Measurements from ENCODE around the gene GRAMD1A. TPM values are rescaled to one million over a fixed set of nuclear protein-coding genes. Genes with fewer than 3 reads are reported as not detected.

Gene GRAMD1A
- total and polyA plus RNA-seq, 9 of the 15 experiments (the other 6 are each of a cell fraction or from before 2014, with no cell fraction given) = 1.4 to 63.8 (median 38.5) TPM

DNA sequence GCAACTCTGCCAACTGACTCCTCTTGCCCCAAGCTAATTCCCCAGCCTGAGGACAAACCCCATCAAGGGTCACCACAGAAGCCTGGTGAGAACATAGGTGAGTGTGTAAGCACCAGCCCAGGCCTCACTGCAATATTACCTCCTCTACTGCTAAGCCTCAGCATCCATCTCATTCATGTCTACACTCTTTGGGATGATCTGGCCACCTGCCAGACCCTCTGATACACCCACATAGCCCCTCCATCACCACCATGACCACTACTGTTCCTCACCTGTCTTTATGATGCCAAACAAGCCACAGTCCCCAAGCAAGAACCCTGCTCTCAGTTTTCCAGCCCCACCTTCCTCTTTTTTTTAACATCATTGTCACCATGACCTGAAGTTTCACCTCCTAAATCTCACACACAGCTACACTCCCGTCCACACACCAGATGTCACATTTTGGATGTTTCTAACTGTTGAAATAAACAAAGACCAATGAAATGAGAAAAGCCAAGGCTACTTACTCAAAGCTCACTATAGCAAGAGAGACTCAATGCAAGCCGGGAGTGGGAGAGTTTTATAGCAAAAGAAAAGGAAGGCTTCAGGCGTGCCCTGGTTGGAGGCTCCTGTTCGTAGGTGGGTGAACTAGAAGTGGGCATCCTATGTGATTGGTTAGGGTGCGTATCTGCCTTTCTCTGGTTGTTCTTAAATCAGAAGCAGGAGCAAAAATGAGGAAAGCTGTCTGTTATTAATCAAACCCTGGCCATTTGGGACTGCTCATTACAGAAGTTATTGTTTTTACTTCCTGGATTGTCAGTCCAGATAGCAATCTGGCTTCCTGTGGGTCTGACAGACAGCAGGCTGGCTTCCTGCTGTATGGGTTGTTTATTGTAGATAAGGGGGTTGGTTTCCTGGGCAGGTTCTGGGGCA lies 38.1 kb upstream of the GRAMD1A start (continued):
- TF ChIP-seq, protein P1, sequence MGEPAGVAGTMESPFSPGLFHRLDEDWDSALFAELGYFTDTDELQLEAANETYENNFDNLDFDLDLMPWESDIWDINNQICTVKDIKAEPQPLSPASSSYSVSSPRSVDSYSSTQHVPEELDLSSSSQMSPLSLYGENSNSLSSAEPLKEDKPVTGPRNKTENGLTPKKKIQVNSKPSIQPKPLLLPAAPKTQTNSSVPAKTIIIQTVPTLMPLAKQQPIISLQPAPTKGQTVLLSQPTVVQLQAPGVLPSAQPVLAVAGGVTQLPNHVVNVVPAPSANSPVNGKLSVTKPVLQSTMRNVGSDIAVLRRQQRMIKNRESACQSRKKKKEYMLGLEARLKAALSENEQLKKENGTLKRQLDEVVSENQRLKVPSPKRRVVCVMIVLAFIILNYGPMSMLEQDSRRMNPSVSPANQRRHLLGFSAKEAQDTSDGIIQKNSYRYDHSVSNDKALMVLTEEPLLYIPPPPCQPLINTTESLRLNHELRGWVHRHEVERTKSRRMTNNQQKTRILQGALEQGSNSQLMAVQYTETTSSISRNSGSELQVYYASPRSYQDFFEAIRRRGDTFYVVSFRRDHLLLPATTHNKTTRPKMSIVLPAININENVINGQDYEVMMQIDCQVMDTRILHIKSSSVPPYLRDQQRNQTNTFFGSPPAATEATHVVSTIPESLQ (CRISPR knock-in tag; IDR thresholded peaks at IDR 0.05) = no peak
- TF ChIP-seq NFYB (IDR thresholded peaks at IDR 0.05; ENCODE audit: extremely low read depth, insufficient read length) (no peak), ZZZ3 (IDR thresholded peaks at IDR 0.05) (no peak), ZFX (CRISPR knock-in tag; IDR thresholded peaks at IDR 0.05) (no peak), CHD1 (IDR thresholded peaks at IDR 0.05; ENCODE audit: low read length) (no peak), MTA1 (IDR thresholded peaks at IDR 0.05; ENCODE audit: borderline replicate concordance) (no peak), ZNF717 (CRISPR knock-in tag; IDR thresholded peaks at IDR 0.05) (no peak), GTF2E2 (tag; IDR thresholded peaks at IDR 0.05) (no peak), MEF2A (IDR thresholded peaks at IDR 0.05; ENCODE audit: control insufficient read depth, low read depth, low read length) (no peak), ZNF696 (CRISPR knock-in tag; conservative IDR thresholded peaks at IDR 0.05) (no peak), LARP7 (IDR thresholded peaks at IDR 0.05) (no peak), BRD4 (IDR thresholded peaks at IDR 0.05) (no peak)
- TF ChIP-seq, protein P2, sequence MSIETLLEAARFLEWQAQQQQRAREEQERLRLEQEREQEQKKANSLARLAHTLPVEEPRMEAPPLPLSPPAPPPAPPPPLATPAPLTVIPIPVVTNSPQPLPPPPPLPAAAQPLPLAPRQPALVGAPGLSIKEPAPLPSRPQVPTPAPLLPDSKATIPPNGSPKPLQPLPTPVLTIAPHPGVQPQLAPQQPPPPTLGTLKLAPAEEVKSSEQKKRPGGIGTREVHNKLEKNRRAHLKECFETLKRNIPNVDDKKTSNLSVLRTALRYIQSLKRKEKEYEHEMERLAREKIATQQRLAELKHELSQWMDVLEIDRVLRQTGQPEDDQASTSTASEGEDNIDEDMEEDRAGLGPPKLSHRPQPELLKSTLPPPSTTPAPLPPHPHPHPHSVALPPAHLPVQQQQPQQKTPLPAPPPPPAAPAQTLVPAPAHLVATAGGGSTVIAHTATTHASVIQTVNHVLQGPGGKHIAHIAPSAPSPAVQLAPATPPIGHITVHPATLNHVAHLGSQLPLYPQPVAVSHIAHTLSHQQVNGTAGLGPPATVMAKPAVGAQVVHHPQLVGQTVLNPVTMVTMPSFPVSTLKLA (conservative IDR thresholded peaks at IDR 0.05) = peak; percentile 41 to 45; a peak in 2 of 4 replicates
- TF ChIP-seq, protein P3, sequence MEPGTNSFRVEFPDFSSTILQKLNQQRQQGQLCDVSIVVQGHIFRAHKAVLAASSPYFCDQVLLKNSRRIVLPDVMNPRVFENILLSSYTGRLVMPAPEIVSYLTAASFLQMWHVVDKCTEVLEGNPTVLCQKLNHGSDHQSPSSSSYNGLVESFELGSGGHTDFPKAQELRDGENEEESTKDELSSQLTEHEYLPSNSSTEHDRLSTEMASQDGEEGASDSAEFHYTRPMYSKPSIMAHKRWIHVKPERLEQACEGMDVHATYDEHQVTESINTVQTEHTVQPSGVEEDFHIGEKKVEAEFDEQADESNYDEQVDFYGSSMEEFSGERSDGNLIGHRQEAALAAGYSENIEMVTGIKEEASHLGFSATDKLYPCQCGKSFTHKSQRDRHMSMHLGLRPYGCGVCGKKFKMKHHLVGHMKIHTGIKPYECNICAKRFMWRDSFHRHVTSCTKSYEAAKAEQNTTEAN (CRISPR knock-in tag; IDR thresholded peaks at IDR 0.05) = no peak
- TF ChIP-seq, protein P4, sequence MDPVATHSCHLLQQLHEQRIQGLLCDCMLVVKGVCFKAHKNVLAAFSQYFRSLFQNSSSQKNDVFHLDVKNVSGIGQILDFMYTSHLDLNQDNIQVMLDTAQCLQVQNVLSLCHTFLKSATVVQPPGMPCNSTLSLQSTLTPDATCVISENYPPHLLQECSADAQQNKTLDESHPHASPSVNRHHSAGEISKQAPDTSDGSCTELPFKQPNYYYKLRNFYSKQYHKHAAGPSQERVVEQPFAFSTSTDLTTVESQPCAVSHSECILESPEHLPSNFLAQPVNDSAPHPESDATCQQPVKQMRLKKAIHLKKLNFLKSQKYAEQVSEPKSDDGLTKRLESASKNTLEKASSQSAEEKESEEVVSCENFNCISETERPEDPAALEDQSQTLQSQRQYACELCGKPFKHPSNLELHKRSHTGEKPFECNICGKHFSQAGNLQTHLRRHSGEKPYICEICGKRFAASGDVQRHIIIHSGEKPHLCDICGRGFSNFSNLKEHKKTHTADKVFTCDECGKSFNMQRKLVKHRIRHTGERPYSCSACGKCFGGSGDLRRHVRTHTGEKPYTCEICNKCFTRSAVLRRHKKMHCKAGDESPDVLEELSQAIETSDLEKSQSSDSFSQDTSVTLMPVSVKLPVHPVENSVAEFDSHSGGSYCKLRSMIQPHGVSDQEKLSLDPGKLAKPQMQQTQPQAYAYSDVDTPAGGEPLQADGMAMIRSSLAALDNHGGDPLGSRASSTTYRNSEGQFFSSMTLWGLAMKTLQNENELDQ (CRISPR knock-in tag; IDR thresholded peaks at IDR 0.05; ENCODE audit: borderline replicate concordance) = no peak
- TF ChIP-seq, protein P5, sequence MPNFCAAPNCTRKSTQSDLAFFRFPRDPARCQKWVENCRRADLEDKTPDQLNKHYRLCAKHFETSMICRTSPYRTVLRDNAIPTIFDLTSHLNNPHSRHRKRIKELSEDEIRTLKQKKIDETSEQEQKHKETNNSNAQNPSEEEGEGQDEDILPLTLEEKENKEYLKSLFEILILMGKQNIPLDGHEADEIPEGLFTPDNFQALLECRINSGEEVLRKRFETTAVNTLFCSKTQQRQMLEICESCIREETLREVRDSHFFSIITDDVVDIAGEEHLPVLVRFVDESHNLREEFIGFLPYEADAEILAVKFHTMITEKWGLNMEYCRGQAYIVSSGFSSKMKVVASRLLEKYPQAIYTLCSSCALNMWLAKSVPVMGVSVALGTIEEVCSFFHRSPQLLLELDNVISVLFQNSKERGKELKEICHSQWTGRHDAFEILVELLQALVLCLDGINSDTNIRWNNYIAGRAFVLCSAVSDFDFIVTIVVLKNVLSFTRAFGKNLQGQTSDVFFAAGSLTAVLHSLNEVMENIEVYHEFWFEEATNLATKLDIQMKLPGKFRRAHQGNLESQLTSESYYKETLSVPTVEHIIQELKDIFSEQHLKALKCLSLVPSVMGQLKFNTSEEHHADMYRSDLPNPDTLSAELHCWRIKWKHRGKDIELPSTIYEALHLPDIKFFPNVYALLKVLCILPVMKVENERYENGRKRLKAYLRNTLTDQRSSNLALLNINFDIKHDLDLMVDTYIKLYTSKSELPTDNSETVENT (CRISPR knock-in tag; IDR thresholded peaks at IDR 0.05) = no peak
